HEK293 (cell line): ENCODE results near the gene ORMDL2.

ENCODE experiments used
- CTCF ChIA-PET: fragments of 350-600 bp; formaldehyde crosslinking; extraction: SDS; loops from one replicate; lab custom pipeline; 2021; ENCODE audit warnings: antibody characterized with exemption; lab: Yijun Ruan, JAX
- POLR2A ChIA-PET: fragments of 300-600 bp; formaldehyde crosslinking; extraction: SDS; loops from one replicate; lab custom pipeline; 2020; ENCODE audit warnings: antibody characterized with exemption, inconsistent platforms; lab: Yijun Ruan, JAX
- H3K27ac ChIP-seq: fragments of 200-500 bp; sonication (Bioruptor generic); 2 replicates; pipeline ENCODE4 v1.5.1; 2014; ENCODE audit warnings: low read depth, low read length, control low read depth, inconsistent platforms; ENCODE audit errors: extremely low read depth
- H3K36me3 ChIP-seq, 2 experiments: fragments of 200-500 bp in 1 of 2; sonication (Bioruptor generic) in 1 of 2; 1 replicate in 1 of 2; 2 replicates in 1 of 2; pipeline ENCODE4 v1.5.1; 2014 to 2017; ENCODE audit warnings: inconsistent platforms in 2 of 2, low read length in 2 of 2; ENCODE audit not compliant: control insufficient read depth in 2 of 2, insufficient read depth in 1 of 2
- H3K4me1 ChIP-seq: fragments of 200-500 bp; sonication (Bioruptor generic); 2 replicates; pipeline ENCODE4 v1.5.1; 2014; ENCODE audit warnings: mild to moderate bottlenecking, low read length, inconsistent platforms; ENCODE audit not compliant: control insufficient read depth, insufficient read depth
- H3K4me3 ChIP-seq: 2 replicates; pipeline ENCODE4 v1.5.1; 2011; ENCODE audit warnings: low read depth, mild to moderate bottlenecking, control low read depth, low read length, moderate library complexity
- H3K9me3 ChIP-seq: fragments of 200-500 bp; sonication (Bioruptor generic); 2 replicates; pipeline ENCODE4 v1.5.1; 2014; ENCODE audit warnings: low read depth, low read length, inconsistent platforms; ENCODE audit not compliant: control insufficient read depth, insufficient read depth
- GFI1B ChIP-seq: fragments of 450-650 bp; formaldehyde crosslinking; IDR thresholded peaks from 2 replicates; pipeline ENCODE4 v1.5.1; 2016; ENCODE audit warnings: missing biosample characterization, missing genetic modification characterization
- HOXC10 ChIP-seq: sonication (generic); formaldehyde crosslinking; IDR thresholded peaks from 2 replicates; pipeline ENCODE4 v1.8.1; 2023; ENCODE audit warnings: mild to moderate bottlenecking, missing genetic modification reagents
- MYNN ChIP-seq: fragments of 450-650 bp; formaldehyde crosslinking; IDR thresholded peaks from 2 replicates; pipeline ENCODE4 v1.5.1; 2016; ENCODE audit warnings: missing biosample characterization, missing genetic modification characterization, borderline replicate concordance
- SCRT2 ChIP-seq: fragments of 450-650 bp; formaldehyde crosslinking; IDR thresholded peaks from 2 replicates; pipeline ENCODE4 v1.5.1; 2016; ENCODE audit warnings: missing biosample characterization, missing genetic modification characterization
- SP7 ChIP-seq: fragments of 450-650 bp; formaldehyde crosslinking; IDR thresholded peaks from 2 replicates; pipeline ENCODE4 v1.5.1; 2016; ENCODE audit warnings: missing biosample characterization, missing genetic modification characterization
- TRIM28 ChIP-seq: IDR thresholded peaks from 2 replicates; pipeline ENCODE4 v1.6.1; 2011; ENCODE audit warnings: low read length, control low read depth, borderline replicate concordance
- ZBTB20 ChIP-seq: fragments of 450-650 bp; formaldehyde crosslinking; IDR thresholded peaks from 2 replicates; pipeline ENCODE4 v1.5.1; 2016; ENCODE audit warnings: missing biosample characterization, missing genetic modification characterization
- ZIC2 ChIP-seq: fragments of 450-650 bp; formaldehyde crosslinking; IDR thresholded peaks from 2 replicates; pipeline ENCODE4 v1.5.1; 2016; ENCODE audit warnings: missing biosample characterization, missing genetic modification characterization
- ZNF112 ChIP-seq: fragments of 450-650 bp; formaldehyde crosslinking; IDR thresholded peaks from 2 replicates; pipeline ENCODE4 v1.5.0; 2017; ENCODE audit warnings: missing biosample characterization, missing genetic modification characterization
- ZNF148 ChIP-seq: fragments of 450-650 bp; formaldehyde crosslinking; IDR thresholded peaks from 2 replicates; pipeline ENCODE4 v1.5.0; 2017; ENCODE audit warnings: missing biosample characterization, missing genetic modification characterization, borderline replicate concordance
- ZNF280D ChIP-seq: fragments of 450-650 bp; formaldehyde crosslinking; IDR thresholded peaks from 2 replicates; pipeline ENCODE4 v1.5.1; 2016; ENCODE audit warnings: missing biosample characterization, missing genetic modification characterization
- ZNF302 ChIP-seq: fragments of 450-650 bp; formaldehyde crosslinking; IDR thresholded peaks from 2 replicates; pipeline ENCODE4 v1.5.1; 2016; ENCODE audit warnings: missing biosample characterization, missing genetic modification characterization, low read depth
- ZNF324 ChIP-seq: fragments of 450-650 bp; formaldehyde crosslinking; IDR thresholded peaks from 2 replicates; pipeline ENCODE4 v1.5.1; 2016; ENCODE audit warnings: missing biosample characterization, missing genetic modification characterization
- ZNF394 ChIP-seq: fragments of 450-650 bp; formaldehyde crosslinking; IDR thresholded peaks from 2 replicates; pipeline ENCODE4 v1.5.1; 2016; ENCODE audit warnings: missing biosample characterization, missing genetic modification characterization, mild to moderate bottlenecking, moderate library complexity, borderline replicate concordance
- ZNF521 ChIP-seq: fragments of 450-650 bp; formaldehyde crosslinking; IDR thresholded peaks from 2 replicates; pipeline ENCODE4 v1.5.1; 2017; ENCODE audit warnings: missing biosample characterization, mild to moderate bottlenecking, missing genetic modification characterization
- ZNF561 ChIP-seq: fragments of 450-650 bp; IDR thresholded peaks from 2 replicates; pipeline ENCODE4 v1.5.1; 2018; ENCODE audit warnings: missing biosample characterization, missing genetic modification characterization, borderline replicate concordance
- ZNF626 ChIP-seq: fragments of 450-650 bp; sonication (Bioruptor Pico); formaldehyde crosslinking; IDR thresholded peaks from 2 replicates; pipeline ENCODE4 v1.5.1; 2018; ENCODE audit warnings: missing biosample characterization, missing genetic modification characterization, inconsistent platforms
- ZNF843 ChIP-seq: fragments of 450-650 bp; formaldehyde crosslinking; IDR thresholded peaks from 2 replicates; pipeline ENCODE4 v1.5.1; 2016; ENCODE audit warnings: missing biosample characterization, missing genetic modification characterization

ORMDL2 gene

GRCh38 chr12:55780685-55781084 lies 37.2 kb upstream of the ORMDL2 start (continued):
- no peak for TF ChIP-seq TRIM28

- CTCF ChIA-PET: interaction anchor here (0.6 to 2.5 kb wide), 3 partner anchors 8 to 50 kb away, joined by 5 to 12 read pairs (median 10); no protein-coding TSS in a partner anchor
- H3K36me3 ChIP-seq: peaks cover 87 to 91% of the 10 kb centered on the region in 2 experiments
- H3K4me3 ChIP-seq: no peak overlapping the region
- H3K27ac ChIP-seq: no peak overlapping the region
- POLR2A ChIA-PET: interaction anchor here (1.0 to 1.7 kb wide), 2 partner anchors 29 to 50 kb away, joined by 3 read pairs; partner anchors contain the start of genes ORMDL2 and SARNP
- H3K9me3 ChIP-seq: no peaks in the 10 kb centered on the region
- no peak for TF ChIP-seq ZNF626
- no peak for TF ChIP-seq ZNF843
- TF ChIP-seq ZNF280D (tag by site-specific recombination): no peak
- no peak for TF ChIP-seq SCRT2 (tag by site-specific recombination)
- no peak for TF ChIP-seq ZNF302
- no peak for TF ChIP-seq MYNN (tag by site-specific recombination)
- no peak for TF ChIP-seq ZNF112 (tag by site-specific recombination)
- TF ChIP-seq ZNF394: no peak
- TF ChIP-seq ZNF561 (tag by site-specific recombination): no peak
- no peak for TF ChIP-seq ZNF324
- no peak for TF ChIP-seq SP7 (tag by site-specific recombination)
- TF ChIP-seq GFI1B (tag by site-specific recombination): no peak
- TF ChIP-seq HOXC10: no peak
- no peak for TF ChIP-seq ZBTB20 (tag by site-specific recombination)
- TF ChIP-seq ZNF148 (tag by site-specific recombination): no peak
- TF ChIP-seq ZIC2: no peak
- no peaks in the 10 kb centered on the region for H3K4me1 ChIP-seq
Measured at GRCh38 chr12:55788546-55788945, 29.3 kb upstream of the ORMDL2 start.

- H3K36me3 ChIP-seq: peaks cover 90 to 91% of the 10 kb centered on the region in 2 experiments
- no peaks in the 10 kb centered on the region for H3K9me3 ChIP-seq
- POLR2A ChIA-PET: interaction anchor here (1.0 to 1.7 kb wide), 2 partner anchors 28 to 51 kb away, joined by 3 read pairs; partner anchors contain the start of genes ORMDL2 and SARNP
- H3K27ac ChIP-seq: no peak overlapping the region
- CTCF ChIA-PET: interaction anchor here (0.6 to 1.4 kb wide), 2 partner anchors 21 to 51 kb away, joined by 5 to 10 read pairs; no protein-coding TSS in a partner anchor
- H3K4me3 ChIP-seq: no peak overlapping the region
- H3K4me1 ChIP-seq: no peaks in the 10 kb centered on the region
- TF ChIP-seq ZNF521: no peak
Measured at GRCh38 chr12:55789171-55789570, 28.7 kb upstream of the ORMDL2 start.
